Renal pelvis (tissue), 12 donors: ENCODE results near the gene CYFIP1. TPM values are rescaled to one million over a fixed set of nuclear protein-coding genes. Genes with fewer than 3 reads are reported as not detected.
A peak's percentile ranks its signal among the peaks of the same experiment; 100 is the strongest.
"Not testable (repeated sequence)": the region's sequence is repeated elsewhere in the genome, so short reads cannot be mapped to it uniquely, and the experiment has no call there.

Source experiments
- DNase-seq: peaks from one replicate; pipeline ENCODE4 v3.0.0-alpha.2; 2013
- long read RNA-seq, 16 experiments: transcript quantifications; one replicate each; lab custom pipeline, GENCODE V29; 2026
- polyA plus RNA-seq, 3 donors: library from polyadenylated mRNA; unstranded; fragments of 120-200 nt; gene quantifications; one replicate each; pipeline ENCODE4 v1.2.1, GENCODE V29; 2013; ENCODE audit not compliant: insufficient read length in 3 of 3

CYFIP1 gene
- polyA plus RNA-seq, result 100 to 1,000 TPM in 2 of 3 donors, 10 to 100 TPM in 1; 95.7 to 102 (median 102) TPM
- long read RNA-seq, donor 1, full-length matches to known transcripts, result 8 of 25 reads
- long read RNA-seq, donor 1, partial matches to known transcripts, result 17 of 25 reads
- long read RNA-seq, donor 1, other reads (novel, unspliced or antisense), result 0 of 25 reads
- long read RNA-seq, donor 2, full-length matches to known transcripts, result 9 of 37 reads
- long read RNA-seq, donor 2, partial matches to known transcripts, result 28 of 37 reads
- long read RNA-seq, donor 2, other reads (novel, unspliced or antisense), result 0 of 37 reads
- long read RNA-seq, donor 3, full-length matches to known transcripts, result 8 of 8 reads
- long read RNA-seq, donor 3, partial matches to known transcripts, result 0 of 8 reads
- long read RNA-seq, donor 3, other reads (novel, unspliced or antisense), result 0 of 8 reads
- long read RNA-seq, donor 4, full-length matches to known transcripts, result 4 of 4 reads
- long read RNA-seq, donor 4, partial matches to known transcripts, result 0 of 4 reads
- long read RNA-seq, donor 4, other reads (novel, unspliced or antisense), result 0 of 4 reads
- long read RNA-seq, donor 5, full-length matches to known transcripts, result 3 of 20 reads
- long read RNA-seq, donor 5, partial matches to known transcripts, result 17 of 20 reads
- long read RNA-seq, donor 5, other reads (novel, unspliced or antisense), result 0 of 20 reads
- long read RNA-seq, donor 6, full-length matches to known transcripts, result 2 of 2 reads
- long read RNA-seq, donor 6, partial matches to known transcripts, result 0 of 2 reads
- long read RNA-seq, donor 6, other reads (novel, unspliced or antisense), result 0 of 2 reads
- long read RNA-seq, donor 7, full-length matches to known transcripts, result 12 of 18 reads
- long read RNA-seq, donor 7, partial matches to known transcripts, result 6 of 18 reads
- long read RNA-seq, donor 7, other reads (novel, unspliced or antisense), result 0 of 18 reads
- long read RNA-seq, donor 8, full-length matches to known transcripts, result 4 of 50 reads
- long read RNA-seq, donor 8, partial matches to known transcripts, result 46 of 50 reads
- long read RNA-seq, donor 8, other reads (novel, unspliced or antisense), result 0 of 50 reads
- long read RNA-seq, donor 9, full-length matches to known transcripts, result 13 of 13 reads
- long read RNA-seq, donor 9, partial matches to known transcripts, result 0 of 13 reads
- long read RNA-seq, donor 9, other reads (novel, unspliced or antisense), result 0 of 13 reads
- long read RNA-seq, donor 10, full-length matches to known transcripts, result 4 of 9 reads
- long read RNA-seq, donor 10, partial matches to known transcripts, result 5 of 9 reads
- long read RNA-seq, donor 10, other reads (novel, unspliced or antisense), result 0 of 9 reads
- long read RNA-seq, donor 11, full-length matches to known transcripts, result 3 of 3 reads
- long read RNA-seq, donor 11, partial matches to known transcripts, result 0 of 3 reads
- long read RNA-seq, donor 11, other reads (novel, unspliced or antisense), result 0 of 3 reads
- long read RNA-seq, donor 12, full-length matches to known transcripts, result 8 of 8 reads
- long read RNA-seq, donor 12, partial matches to known transcripts, result 0 of 8 reads
- long read RNA-seq, donor 12, other reads (novel, unspliced or antisense), result 0 of 8 reads
- long read RNA-seq, donor 13, full-length matches to known transcripts, result 1 of 31 reads
- long read RNA-seq, donor 13, partial matches to known transcripts, result 30 of 31 reads
- long read RNA-seq, donor 13, other reads (novel, unspliced or antisense), result 0 of 31 reads
- long read RNA-seq, donor 14, result 0 reads
- long read RNA-seq, donor 15, result 0 reads
- long read RNA-seq, donor 16, full-length matches to known transcripts, result 8 of 18 reads
- long read RNA-seq, donor 16, partial matches to known transcripts, result 10 of 18 reads
- long read RNA-seq, donor 16, other reads (novel, unspliced or antisense), result 0 of 18 reads

DNA sequence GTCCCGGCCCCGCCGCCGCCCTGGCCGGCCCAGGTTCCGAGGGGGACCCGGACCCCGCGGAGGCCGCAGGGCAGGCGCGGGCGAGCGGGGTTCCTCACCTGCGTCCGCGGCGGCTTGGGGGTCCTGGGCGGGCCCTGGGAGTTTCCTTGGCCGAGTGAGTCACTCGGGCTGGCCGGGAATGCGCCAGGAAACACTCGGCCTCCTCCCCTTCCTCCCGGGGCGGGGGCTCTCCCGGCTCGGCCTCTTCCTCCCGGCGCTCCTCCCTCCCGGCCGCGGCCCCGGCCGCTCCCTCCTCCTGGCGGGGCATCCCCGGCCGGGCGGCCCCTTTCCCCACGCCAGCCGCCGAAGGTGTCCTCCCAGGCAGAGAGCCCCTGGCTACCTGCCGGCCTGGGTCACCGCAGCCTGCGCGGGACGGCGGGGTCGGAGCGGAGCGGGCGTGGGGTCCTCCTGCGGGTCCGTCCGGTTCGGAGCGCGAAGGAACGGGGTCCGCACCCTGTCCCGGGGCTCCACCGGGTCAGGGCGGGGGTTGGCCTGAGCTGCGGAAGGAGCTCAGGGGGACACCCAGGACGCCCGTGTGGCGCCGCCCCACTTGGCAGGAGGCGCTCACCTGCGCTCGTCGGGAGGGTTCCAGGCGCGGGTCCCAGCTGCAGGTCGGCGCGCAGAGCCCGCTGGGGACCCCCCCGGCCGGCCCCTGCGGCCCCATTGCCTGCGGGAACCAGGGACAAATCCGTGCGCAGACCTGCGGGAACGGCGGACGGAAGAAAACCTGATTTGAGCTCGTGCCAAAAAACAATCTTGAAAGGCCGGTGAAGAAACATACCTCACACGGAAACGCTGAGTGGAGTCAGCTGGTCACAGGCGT, at the start of gene CYFIP1:
Gene CYFIP1 (minus strand): TSS at position 180 of the 862 bp plus-strand sequence. CDS start 33,083 bp downstream, outside the sequence.
- DNase-seq, result peak; percentile 86

DNA sequence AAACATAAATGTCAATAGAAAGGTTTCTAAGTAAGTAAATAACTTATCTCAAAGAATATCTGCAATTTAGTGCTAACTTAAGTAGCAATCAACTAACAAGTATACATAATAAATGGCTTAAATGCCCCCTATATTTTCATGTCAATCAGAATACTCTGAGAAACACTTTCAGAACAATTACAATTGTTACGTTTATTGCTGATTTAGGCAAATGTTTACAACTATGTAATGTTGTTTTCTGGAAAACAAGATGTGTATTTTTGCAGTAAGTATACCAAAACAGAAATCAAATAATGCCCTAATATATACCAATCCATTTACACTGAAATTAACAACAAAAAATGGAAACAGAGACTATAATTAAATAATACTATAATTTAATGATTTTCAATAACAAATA, 46.0 kb upstream of the CYFIP1 start:
- DNase-seq, result no peak

DNA sequence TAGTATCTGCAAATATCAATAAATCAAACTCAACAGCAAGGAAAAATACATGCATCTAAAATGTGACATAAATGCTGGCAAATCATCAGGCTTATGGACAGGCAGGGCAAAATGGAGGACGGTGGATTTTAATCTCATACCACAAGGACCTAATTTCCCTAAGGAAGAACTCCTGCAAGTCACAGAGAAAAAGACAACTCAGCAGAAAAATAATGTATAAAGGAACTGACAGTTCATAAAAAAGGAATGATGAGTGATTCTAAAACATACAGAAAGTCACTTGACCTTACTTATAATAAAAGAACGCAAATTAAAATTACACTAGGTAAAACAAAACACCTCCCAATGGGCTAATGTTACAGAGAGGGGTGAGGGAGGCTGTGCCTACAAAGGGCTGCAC, 42.0 kb upstream of the CYFIP1 start:
- no peak for DNase-seq

DNA sequence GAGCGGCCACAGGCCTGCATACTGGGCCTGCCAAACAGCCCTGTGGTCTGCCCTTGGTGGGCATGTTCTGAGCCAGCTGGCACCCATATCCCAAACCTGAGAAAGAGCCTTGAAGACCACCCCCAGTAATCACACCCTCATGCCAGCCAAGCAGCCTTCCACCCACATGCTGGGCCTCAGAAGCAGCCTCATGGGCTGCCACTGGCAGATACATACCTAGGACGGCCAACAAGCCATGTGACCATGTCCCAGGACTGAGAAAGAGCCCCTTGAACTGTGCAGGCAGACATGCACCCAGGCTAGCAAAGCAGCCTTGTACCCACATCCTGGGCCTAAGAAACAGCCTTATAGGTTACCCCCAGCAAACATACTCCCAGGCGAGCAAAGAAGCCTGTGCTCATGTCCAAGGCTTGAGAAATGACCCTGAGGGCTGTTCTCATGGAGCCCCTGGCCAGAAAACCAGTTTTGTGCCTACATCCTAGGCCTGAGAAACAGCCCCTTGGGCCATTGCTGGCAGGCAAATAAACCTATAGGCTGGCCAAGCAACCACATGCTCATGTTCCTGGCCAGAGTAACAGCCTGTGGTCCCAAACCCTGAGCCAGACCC, 34.3 kb upstream of the CYFIP1 start:
- no peak for DNase-seq

DNA sequence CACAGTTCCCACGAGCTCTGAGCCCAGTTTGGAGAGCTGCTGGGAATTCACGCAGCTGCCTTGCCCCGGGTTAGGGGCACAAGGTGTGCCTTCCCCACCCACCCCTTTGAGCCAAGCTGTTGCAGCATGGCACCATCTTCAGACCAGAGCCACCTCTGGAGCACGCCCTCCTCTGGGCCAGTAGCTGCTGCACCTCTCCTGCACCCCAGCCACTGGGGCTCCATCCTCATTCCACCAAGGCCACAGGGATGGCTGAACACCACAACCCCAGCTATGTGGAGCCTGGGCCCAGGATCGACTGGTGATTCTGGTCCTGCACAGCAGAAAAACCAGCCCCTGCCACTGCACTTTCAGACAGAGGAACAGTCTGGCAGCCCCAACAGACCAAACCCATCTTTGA, 33.5 kb upstream of the CYFIP1 start:
- DNase-seq, result no peak

DNA sequence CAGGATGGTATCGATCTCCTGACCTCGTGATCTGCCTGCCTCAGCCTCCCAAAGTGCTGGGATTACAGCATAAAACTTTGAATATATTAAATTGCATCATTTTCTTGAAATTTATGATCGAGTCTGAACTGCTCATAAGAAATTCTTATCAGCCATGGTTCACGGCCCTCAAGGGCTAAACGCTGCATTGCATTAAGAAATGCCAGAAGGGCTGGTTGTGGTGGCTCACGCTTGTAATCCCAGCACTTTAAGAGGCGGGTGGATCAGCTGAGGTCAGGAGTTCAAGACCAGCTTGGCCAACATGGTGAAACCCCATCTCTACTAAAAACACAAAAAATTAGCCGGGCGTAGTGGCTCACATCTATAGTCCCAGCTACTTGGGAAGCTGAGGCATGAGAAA, 32.4 kb upstream of the CYFIP1 start:
- not testable (repeated sequence) for DNase-seq

DNA sequence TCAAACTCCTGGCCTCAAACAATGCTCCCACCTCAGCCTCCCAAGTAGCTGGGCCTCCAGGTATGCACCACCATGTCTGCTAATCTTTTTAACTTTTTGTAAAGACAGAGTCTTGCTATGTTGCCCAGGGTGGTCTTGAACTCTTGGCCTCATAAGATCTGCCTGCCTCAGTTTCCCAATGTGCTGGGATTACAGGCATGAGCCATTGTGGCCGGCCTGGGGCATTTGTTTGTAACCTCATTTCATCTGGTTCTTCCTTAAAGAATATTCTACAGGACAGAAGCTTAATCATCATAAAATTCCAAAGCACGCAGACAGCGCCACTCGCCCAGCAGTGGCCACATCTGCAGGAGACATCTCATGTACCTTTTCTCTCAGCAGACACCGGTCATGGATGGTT, 23.6 kb upstream of the CYFIP1 start:
- DNase-seq, result no peak

DNA sequence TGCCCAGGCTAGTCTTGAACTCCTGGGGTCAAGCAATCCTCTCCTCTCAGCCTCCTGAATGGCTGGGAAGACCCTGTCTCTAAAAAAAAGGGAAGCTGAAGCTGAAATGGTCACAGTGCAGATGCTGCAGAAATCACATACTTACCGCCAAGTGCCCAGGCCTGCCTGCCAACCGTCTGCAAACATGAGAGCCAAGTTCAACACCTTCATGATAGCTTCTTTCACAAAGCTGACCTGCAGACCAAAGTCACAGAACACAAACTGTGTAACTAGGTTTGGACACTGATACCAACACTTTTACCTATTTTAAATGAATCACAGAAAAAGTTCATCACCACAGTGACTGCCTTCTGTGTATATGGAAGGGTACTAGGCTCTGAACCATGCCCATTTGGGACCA, 22.8 kb upstream of the CYFIP1 start:
- DNase-seq, result no peak

DNA sequence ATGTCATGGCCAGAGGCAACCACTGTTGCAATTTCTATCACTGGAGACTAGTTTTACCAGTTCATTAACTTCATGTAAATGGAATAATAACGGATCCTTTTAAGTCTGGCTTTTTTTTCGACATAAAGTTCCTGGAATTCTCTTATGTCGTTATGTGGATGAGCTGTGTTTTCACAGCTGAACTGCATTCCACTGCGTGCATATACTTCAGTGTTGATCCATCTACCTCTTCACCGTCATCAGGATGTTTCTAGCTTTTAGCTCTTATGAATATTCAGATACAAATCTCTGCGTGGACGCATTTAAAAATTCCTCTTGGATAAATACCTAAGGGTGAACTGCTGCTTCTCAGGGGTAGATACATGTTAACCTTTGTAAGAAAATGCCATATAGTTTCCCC, 15.6 kb upstream of the CYFIP1 start:
- no peak for DNase-seq

DNA sequence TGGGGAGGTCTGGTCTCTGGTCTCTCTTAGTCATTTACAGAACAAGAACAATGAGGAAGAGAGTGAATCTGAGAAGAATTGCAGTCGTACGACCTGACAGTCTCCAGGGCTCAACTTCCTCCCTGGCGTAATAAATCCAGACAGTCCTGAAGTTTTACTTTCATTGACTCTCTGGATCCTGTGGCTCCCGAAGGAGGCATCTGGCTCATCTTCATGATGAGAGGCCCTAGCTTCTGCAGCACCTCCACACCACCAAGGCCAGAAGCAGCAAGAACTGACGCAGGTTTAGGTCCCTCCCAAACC, 11.8 kb upstream of the CYFIP1 start:
- DNase-seq, result no peak

DNA sequence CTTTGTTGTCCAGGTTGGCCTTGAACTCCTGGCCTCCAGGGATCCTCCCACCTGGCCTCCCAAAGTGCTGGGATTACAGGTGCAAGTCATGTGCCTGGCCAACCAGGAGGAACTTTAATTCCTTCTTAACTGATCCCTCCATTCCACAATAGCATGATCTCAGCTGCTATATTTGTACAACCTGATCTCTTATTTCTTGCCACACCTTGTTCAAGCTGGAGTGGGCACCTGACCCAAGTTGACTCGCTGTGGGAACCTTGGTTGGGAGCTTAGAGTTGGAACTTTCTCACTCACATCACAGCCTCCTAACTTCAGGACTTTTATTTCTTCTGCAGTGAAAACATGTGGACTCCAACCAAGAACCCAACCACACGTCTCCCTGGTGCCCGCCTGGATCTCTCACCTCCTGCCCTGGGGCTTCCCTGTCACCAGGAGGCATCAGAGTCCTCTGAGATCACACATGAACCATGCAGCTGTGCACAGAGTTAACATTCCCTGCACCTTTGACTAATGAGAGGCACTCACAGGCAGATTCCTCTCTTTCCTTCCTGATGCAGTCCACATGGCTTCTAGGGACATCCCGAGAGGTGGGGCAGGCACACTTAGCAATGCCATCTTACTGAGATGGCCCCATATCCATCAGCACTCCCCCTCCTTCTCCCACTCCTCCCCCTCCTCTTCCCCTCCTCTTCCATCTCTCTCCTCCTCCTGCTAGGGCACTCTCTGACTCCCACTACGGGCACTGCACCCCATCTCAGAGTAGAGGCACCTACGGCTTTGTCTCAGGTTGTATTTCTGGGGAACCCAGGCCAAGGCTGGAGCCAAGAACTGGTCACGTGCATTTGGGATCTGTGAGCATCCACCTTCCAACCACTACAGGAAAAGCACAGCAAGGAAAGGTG, 9.7 kb upstream of the CYFIP1 start:
- no peak for DNase-seq

DNA sequence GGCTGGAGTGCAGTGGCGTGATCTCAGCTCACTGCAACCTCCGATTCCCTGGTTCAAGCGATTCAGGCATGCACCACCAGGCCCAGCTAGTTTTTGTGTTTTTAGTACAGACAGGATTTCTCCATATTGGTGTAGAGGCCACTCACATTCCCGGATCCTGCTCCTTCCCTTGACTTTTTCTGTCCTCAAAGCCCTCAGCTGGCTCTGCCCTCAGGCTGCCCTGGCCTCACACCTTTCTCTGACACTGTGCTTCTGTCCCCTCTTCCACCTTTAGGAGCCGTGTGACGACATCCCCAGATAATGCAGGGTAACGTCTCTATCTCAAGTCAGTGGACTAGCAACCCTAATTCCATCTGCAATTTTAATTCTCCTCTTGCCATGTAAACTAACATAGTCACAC, 8.6 kb upstream of the CYFIP1 start:
- DNase-seq, result no peak

DNA sequence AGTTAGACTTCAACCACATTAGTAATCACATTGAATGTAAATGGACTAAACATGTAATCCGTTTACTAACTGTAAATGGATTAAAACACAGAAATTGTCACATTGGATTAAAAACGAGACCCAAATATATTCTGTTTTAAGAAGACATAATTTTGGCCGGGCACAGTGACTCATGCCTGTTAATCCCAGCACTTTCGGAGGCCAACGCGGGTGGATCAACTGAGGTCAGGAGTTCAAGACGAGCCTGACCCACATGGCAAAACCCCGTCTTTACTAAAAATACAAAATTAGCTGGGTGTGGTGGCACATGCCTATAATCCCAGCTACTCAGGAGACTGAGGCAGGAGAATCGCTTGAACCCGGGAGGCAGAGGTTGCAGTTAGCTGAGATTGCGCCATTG, 1.8 kb upstream of the CYFIP1 start:
- not testable (repeated sequence) for DNase-seq

DNA sequence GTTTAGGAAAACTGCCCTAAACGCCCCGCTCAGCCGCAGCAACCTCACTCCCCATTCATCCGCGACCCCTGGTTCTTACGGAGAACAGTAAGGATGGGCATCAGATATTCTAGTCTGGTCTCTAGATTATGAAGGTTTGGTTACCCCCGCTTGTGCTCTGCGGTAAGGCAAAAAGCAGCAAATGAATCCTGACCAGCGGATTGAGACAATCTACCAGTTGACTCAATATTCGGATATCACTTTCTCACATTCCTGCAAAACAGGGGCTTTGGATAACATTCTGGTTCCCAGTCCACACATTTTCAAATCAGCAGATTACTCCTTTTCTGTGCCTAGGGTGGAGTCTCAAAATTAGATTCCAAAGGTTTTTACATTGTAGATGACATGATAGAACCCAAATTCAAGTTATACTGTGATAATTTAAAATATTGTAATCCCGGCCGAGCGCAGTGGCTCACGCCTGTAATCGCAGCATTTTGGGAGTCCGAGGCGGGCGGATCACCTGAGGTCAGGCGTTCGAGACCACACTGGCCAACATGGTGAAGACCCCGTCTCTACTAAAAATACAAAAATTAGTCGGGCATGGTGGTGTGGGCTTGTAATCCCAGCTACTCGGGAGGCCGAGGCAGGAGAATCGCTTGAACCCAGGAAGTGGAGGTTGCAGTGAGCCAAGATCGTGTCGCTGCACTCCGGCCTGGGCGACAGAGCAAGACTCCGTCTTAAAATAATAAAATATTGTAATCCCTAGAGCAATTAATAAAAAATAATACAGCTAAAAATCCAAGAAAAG, 1.1 kb upstream of the CYFIP1 start:
- DNase-seq, result no peak

DNA sequence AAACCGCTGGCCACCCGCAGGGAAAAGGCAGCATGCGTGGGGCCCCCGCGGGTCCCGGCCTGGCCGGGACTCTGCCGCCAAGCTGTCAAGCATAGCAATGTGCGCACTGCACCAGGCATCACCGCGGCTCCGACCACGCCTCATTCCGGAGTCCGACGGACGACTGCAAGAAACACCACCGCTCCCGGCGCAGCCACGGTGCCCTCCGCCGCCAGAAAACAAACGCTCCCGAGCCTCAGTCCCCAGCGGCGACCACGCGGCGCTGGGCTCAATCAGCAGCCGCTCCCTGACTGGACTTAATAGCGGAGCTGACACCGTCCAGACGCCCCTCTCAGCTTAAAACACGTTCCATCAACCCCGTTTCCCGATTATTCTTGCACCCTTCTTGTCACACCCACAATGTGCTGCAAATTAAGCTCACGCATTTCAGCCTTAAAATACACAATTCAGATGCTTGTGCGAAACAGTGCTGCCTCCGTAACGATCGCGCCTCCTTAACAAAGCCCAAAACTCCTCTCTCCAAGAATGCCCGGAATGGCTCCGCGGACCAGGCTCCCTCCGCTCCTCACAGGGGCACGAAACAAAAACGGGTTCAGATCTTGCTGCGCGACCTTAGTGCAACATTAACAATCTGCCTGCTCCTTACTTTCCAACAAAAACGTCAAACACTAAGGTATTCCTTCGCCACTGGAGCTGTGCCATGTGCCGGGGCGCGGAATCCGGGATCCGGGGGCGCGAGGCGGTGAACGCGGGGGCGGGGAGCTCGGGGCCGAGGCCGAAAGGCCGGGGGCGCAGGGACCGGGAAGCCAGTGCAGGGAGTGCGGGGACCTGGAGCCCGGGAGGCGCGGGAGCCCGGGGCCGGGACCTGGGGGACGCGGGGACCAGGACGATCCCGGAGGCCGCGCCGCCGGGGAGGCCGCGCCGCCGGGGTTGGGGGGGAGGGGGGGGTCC, 655 bp downstream of the CYFIP1 start:
- DNase-seq, result peak; percentile 55

DNA sequence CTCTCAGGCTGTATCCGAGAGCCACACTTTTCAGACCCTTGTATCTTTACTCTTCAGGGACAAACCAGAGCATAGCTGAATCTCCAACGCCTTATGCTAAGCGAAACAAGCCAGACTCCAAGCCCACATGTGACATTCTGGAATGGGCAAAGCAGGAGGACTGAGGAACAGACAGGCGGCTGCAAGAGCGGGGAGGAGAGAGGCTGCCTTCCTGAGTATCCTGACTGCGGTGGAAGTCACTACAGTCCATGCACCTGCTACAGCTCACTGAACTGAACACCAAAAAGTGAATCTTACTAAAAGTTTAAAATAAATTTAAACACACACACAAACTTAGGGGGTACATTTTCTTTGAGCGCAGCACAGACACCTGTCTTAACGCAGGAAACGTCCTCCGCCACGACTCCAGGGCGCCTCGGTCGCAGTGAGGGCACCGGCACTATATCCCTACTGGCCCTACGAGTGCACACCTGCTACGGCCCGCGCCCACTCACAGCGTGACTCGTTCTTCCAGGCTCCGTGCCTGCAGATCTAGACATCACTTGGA, 1.4 kb downstream of the CYFIP1 start:
- DNase-seq, result no peak
